GM12872 (cell line): Measurements from ENCODE around the gene HPS3.

ENCODE experiments used
- TF ChIP-seq, protein P1 (sequence below): IDR thresholded peaks from 3 replicates; pipeline ENCODE4 v1.5.1; 2011; ENCODE audit warnings: low read depth, mild to moderate bottlenecking, low read length, moderate library complexity; ENCODE audit not compliant: insufficient read depth

HPS3 gene

DNA sequence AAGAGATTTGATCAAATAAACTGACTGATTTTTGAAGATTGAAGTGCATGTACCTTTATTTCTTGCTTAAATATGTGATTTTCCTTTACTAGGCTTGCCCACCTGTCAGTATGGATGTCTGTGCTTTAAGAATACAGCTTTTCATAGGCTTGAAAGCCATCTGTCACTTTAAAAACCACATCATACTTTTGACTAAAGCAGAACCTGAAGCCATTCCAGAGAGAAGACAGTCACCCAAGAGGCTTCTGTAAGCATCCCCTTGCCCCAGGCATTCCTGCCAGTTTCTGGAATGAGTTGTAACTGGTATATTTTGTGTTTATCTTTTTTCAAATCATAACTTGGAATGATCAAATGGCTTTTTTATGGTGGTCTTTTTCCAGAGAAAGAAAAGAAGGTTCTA lies 24.0 kb downstream of the HPS3 start:
- TF ChIP-seq, protein P1, sequence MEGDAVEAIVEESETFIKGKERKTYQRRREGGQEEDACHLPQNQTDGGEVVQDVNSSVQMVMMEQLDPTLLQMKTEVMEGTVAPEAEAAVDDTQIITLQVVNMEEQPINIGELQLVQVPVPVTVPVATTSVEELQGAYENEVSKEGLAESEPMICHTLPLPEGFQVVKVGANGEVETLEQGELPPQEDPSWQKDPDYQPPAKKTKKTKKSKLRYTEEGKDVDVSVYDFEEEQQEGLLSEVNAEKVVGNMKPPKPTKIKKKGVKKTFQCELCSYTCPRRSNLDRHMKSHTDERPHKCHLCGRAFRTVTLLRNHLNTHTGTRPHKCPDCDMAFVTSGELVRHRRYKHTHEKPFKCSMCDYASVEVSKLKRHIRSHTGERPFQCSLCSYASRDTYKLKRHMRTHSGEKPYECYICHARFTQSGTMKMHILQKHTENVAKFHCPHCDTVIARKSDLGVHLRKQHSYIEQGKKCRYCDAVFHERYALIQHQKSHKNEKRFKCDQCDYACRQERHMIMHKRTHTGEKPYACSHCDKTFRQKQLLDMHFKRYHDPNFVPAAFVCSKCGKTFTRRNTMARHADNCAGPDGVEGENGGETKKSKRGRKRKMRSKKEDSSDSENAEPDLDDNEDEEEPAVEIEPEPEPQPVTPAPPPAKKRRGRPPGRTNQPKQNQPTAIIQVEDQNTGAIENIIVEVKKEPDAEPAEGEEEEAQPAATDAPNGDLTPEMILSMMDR, result no peak

DNA sequence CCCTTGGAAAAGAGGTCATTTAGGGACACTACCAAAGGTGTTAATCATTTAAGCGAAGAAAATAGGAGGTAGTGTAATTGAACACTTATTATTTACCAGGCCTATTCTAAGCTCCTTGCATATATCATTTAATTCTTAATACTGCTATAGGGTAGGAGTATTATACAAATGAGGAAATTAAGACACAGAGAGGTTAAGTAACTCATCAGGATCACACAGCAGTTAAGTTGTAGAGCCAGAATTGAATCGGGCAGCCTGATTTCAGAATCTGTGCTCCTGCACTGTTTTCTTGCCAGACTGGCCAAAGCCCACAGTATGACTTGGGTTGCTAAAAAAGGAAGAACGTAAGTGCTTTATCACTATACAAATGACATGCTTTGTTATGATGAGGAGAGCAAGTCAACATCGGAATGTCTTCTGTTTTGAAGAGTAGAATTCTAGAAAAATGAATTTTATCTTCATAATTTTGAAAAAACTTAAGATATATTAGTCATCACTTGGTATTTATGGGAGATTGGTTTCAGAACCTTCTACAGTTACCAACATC lies 31.4 kb downstream of the HPS3 start:
- TF ChIP-seq, protein P1, result no peak

DNA sequence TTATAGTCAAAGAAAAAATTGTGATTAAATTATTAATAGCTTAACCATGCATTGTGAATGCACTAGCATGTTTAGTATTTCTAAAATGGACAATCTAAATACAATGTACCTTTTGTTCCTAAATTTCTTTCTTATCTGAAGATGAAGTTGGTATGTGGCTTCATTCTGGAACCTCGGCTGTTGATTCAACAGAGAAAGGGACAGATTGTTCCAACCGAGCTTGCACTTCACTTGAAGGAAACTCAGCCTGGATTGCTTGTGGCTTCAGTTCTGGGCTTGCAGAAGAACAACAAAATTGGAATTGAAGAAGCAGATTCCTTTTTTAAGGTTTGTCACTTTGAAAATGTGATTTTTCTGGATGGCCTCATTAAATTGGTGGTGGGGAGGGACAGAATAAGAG lies 32.6 kb downstream of the HPS3 start:
- TF ChIP-seq, protein P1, result no peak

DNA sequence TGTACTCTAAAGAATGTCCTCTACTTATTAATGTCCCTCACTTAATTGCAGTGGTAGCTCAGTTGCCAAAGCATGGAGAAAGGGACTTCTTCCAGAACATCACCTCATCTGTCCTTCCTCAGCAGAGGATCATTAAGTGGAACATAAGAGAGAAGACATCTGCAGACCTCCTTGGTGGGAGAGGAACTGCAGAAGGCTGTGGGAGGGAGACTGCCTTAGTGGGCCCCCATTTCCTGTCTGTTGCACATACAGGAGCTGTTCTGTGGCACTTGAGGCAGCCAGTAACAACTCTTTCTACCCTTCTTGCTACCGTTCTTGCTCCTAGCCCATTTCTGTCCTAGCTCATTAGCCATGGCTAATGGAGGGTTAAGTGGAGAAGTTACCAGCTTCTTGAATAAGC lies 33.6 kb downstream of the HPS3 start:
- TF ChIP-seq, protein P1, result no peak

DNA sequence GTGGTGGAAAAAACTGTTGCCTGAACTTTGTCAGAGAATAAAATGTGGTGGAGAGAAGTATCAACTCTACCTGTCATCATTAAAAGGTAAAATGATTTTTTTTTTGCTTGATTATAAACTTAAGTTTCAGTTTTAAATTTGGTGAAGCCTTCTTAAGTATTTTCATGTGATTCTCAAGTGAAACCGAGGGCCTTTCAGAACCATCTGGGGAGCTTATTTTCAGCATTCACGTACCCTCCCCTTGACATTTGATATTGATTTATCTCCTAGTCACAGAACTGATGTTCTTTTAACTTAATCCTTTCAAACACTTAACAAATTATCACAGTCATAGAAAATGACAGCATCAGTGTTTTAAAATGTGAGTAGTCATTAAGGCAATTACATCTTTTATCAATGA lies 38.5 kb downstream of the HPS3 start:
- TF ChIP-seq, protein P1, result no peak

DNA sequence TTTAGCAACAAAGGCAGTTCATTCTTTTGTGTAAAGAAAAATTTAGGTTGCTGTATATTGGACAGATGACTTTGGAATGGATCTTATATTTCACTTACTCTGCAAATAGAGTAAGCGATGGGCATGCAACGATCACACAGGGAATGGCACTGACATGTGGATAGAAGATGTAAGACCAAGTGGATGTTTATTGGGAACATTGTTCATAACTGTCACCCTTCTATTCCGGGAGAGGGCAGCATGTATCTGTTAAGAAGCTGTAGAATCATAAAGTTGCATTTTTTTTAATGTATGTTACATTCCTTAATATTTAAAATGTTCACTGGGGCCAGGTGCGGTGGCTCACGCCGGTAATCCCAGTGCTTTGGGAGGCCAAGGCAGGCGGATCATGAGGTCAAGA lies 41.2 kb downstream of the HPS3 start:
- TF ChIP-seq, protein P1, result no peak

DNA sequence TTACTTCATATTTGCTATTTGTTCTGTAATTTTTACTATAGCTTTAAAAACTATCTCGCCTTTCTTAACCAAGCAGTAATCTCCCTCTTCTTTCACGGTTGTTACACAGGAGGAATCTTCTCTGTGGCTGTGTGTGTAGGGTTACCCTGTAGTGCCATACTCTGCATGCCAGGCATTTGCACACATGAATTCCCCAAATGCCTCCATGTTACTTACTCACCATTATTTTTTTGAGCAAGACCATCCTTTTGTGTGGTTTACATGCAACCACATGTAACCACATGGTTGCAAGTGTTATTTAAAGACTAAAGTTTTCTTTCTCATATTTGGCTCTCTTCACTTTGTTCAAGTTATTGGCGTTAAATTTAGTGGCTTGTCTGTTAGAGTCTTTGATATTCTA lies 45.5 kb downstream of the HPS3 start:
- TF ChIP-seq, protein P1, result no peak
